Measurements from ENCODE around the gene CNST.
"Not testable (repeated sequence)": the region's sequence is repeated elsewhere in the genome, so short reads cannot be mapped to it uniquely, and the experiment has no call there.

CNST gene

DNA sequence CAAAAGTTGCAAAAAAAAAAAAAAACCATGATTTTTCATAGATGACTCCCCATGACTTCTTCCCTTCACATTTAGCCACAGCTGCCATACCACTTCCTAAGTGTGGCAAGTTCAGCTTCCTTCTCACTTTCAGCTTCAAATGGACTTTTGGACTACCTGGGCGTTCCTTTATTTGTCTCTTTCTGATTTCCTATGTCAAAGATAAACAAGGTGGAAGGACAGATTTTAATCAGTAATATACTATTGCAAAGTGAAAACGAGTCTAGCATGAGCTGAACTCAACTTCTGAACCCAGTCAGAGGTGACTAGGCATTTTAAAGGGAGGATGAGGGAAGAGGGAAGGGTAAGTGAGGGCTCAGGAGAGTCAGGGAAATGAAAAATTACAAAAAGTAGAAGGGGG lies 143.6 kb downstream of the CNST start:
- DNase-seq (ENCODE audit: low read depth) = no peak

DNA sequence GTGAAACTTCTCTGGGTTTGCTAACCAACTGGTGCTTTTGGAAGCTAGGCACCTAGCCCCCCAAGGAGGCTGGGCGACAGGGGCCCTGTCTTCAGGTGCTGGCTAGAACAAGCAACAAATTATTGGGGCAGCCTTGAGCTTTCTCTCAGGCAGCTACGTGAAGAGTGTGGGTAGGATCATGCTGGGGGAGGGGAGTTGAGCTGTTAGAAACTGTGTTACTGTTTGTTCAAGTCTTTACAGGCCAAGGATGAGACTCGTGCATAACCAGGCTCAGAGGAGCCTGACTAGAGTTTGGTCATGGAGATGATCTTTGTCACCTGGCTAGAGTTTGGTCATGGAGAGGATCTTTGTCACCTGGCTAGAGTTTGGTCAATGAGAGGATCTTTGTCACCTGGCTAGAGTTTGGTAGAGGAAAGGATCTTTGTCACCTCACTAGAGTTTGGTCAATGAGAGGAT lies 145.3 kb downstream of the CNST start:
- DNase-seq (ENCODE audit: low read depth) = no peak

DNA sequence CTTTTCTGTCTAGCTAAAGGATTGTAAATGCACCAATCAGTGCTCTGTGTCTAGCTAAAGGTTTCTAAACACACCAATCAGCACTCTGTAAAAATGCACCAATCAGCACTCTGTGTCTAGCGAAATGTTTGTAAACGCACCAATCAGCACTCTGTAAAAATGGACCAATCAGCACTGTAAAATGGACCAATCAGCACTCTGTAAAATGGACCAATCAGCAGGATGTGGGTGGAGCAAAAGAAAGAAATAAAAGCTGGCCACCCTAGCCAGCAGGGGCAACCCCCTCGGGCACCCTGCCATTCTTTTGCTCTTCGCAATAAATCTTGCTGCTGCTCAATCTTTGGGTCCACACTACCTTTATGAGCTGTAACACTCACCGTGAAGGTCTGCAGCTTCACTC lies 146.2 kb downstream of the CNST start:
- not testable (repeated sequence) for DNase-seq (ENCODE audit: low read depth)

Measured in CMK (cell line).